ENCODE data around the gene ATPAF2.

Gene ATPAF2

DNA sequence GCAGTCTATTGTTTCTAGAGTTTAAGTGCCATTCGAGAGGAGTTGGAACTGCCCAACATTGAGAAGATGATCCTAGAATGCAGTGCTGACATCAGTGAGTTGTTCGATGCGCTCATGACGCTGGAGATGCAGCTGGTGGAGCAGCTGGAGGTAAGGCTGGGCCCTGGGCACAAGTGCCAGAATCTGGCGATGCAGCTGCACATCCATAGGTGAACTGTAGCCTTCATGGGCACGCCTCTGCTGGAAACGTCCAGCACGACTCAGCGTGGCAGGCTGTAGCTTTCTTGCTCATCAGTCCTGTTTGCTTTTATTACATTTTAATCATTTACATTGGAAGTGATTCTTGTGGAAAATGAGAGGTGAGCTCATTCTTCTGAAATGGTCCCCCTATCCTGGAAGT is 34.6 kb downstream of the ATPAF2 start:
- Histone ChIP-seq H4K20me1 (ENCODE audit: low read depth, low read length) (no peaks in the 10 kb centered on the region), H2AFZ (ENCODE audit: low read depth, low read length, severe bottlenecking) (no peak overlapping the region), H3K27ac (ENCODE audit: low read depth, low read length) (no peak overlapping the region), H3K4me2 (ENCODE audit: low read depth, low read length, poor library complexity, severe bottlenecking) (no peak overlapping the region), H3K36me3 (ENCODE audit: low read length) (no peaks in the 10 kb centered on the region), H3K4me3 (ENCODE audit: insufficient read depth, low read length, poor library complexity, severe bottlenecking) (no peak overlapping the region), H3K9ac (ENCODE audit: low read length) (no peak overlapping the region), H3F3A (ENCODE audit: insufficient read depth) (no peaks in the 10 kb centered on the region), H3K79me2 (ENCODE audit: insufficient read depth, low read length) (no peaks in the 10 kb centered on the region), H3K27me3 (ENCODE audit: low read length) (no peaks in the 10 kb centered on the region), H3K9me2 (replicated peaks; ENCODE audit: insufficient read depth, low read length) (no peaks in the 10 kb centered on the region), H3K9me3 (ENCODE audit: insufficient read depth, low read length) (no peaks in the 10 kb centered on the region)
- TF ChIP-seq, protein P1, sequence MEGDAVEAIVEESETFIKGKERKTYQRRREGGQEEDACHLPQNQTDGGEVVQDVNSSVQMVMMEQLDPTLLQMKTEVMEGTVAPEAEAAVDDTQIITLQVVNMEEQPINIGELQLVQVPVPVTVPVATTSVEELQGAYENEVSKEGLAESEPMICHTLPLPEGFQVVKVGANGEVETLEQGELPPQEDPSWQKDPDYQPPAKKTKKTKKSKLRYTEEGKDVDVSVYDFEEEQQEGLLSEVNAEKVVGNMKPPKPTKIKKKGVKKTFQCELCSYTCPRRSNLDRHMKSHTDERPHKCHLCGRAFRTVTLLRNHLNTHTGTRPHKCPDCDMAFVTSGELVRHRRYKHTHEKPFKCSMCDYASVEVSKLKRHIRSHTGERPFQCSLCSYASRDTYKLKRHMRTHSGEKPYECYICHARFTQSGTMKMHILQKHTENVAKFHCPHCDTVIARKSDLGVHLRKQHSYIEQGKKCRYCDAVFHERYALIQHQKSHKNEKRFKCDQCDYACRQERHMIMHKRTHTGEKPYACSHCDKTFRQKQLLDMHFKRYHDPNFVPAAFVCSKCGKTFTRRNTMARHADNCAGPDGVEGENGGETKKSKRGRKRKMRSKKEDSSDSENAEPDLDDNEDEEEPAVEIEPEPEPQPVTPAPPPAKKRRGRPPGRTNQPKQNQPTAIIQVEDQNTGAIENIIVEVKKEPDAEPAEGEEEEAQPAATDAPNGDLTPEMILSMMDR (IDR thresholded peaks at IDR 0.05; ENCODE audit: insufficient read depth, low read length, poor library complexity, severe bottlenecking) = no peak
- no peak for TF ChIP-seq EZH2phosphoT487 (conservative IDR thresholded peaks at IDR 0.05; ENCODE audit: low read length)

DNA sequence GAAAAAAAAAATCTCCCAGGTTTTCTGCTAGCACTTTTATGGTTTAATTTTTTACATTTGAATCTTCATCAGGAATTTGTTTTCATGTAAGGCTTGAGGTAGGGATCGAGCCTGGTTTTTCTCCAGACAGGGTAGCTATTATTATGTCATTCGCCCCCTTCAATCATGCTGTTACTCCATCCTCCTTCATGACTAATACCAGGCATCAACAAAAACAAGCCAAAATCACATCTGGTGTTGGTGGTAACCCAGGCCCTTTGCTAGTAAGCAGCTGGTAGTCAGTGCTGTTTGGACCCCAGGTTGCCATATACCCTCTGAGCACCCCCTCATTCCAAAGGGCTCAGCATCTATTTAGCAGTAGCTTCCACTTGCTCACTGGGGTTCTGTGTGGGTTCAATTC is 36.8 kb downstream of the ATPAF2 start:
- Histone ChIP-seq H3K4me2 (ENCODE audit: low read depth, low read length, poor library complexity, severe bottlenecking) (no peak overlapping the region), H3K9me3 (ENCODE audit: insufficient read depth, low read length) (no peaks in the 10 kb centered on the region), H3F3A (ENCODE audit: insufficient read depth) (no peaks in the 10 kb centered on the region), H4K20me1 (ENCODE audit: low read depth, low read length) (no peaks in the 10 kb centered on the region), H3K79me2 (ENCODE audit: insufficient read depth, low read length) (no peaks in the 10 kb centered on the region), H3K36me3 (ENCODE audit: low read length) (no peaks in the 10 kb centered on the region), H3K27me3 (ENCODE audit: low read length) (no peaks in the 10 kb centered on the region), H3K9me2 (replicated peaks; ENCODE audit: insufficient read depth, low read length) (no peaks in the 10 kb centered on the region), H3K9ac (ENCODE audit: low read length) (no peak overlapping the region), H3K4me3 (ENCODE audit: insufficient read depth, low read length, poor library complexity, severe bottlenecking) (no peak overlapping the region), H3K27ac (ENCODE audit: low read depth, low read length) (no peak overlapping the region), H2AFZ (ENCODE audit: low read depth, low read length, severe bottlenecking) (no peak overlapping the region)
- TF ChIP-seq, protein P1 (IDR thresholded peaks at IDR 0.05; ENCODE audit: insufficient read depth, low read length, poor library complexity, severe bottlenecking) = no peak

GRCh38 chr17:18000030-18000408 is 38.9 kb downstream of the ATPAF2 start:
- no peak overlapping the region for H3K4me2 ChIP-seq (ENCODE audit: low read depth, low read length, poor library complexity, severe bottlenecking)
- no peaks in the 10 kb centered on the region for H3K27me3 ChIP-seq (ENCODE audit: low read length)
- H3K9ac ChIP-seq (ENCODE audit: low read length) = no peak overlapping the region

More at GRCh38 chr17:18000030-18000408, 38.9 kb downstream of the ATPAF2 start:
- TF ChIP-seq, protein P1 (IDR thresholded peaks at IDR 0.05; ENCODE audit: insufficient read depth, low read length, poor library complexity, severe bottlenecking) = no peak
- TF ChIP-seq EZH2phosphoT487 (conservative IDR thresholded peaks at IDR 0.05; ENCODE audit: low read length) = no peak
- Histone ChIP-seq H3K36me3 (ENCODE audit: low read length) (no peaks in the 10 kb centered on the region), H3K79me2 (ENCODE audit: insufficient read depth, low read length) (no peaks in the 10 kb centered on the region), H3F3A (ENCODE audit: insufficient read depth) (no peaks in the 10 kb centered on the region), H3K27ac (ENCODE audit: low read depth, low read length) (no peak overlapping the region), H3K4me3 (ENCODE audit: insufficient read depth, low read length, poor library complexity, severe bottlenecking) (no peak overlapping the region), H4K20me1 (ENCODE audit: low read depth, low read length) (no peaks in the 10 kb centered on the region), H3K9me2 (replicated peaks; ENCODE audit: insufficient read depth, low read length) (no peaks in the 10 kb centered on the region), H3K9me3 (ENCODE audit: insufficient read depth, low read length) (no peaks in the 10 kb centered on the region), H2AFZ (ENCODE audit: low read depth, low read length, severe bottlenecking) (no peak overlapping the region)
